Measurements from ENCODE around the gene RXRG.

- TF ChIP-seq CTCF (IDR thresholded peaks at IDR 0.05; ENCODE audit: low read length) (no peak), EZH2 (optimal IDR thresholded peaks at IDR 0.05; ENCODE audit: low read depth, low read length) (no peak), EZH2phosphoT487 (IDR thresholded peaks at IDR 0.05; ENCODE audit: low read length) (no peak)
Measured at GRCh38 chr1:165467706-165468105, 22.8 kb upstream of the RXRG start.
